ENCODE data around the gene CAMK1G. TPM values are rescaled to one million over a fixed set of nuclear protein-coding genes. Genes with fewer than 3 reads are reported as not detected.

Gene CAMK1G
- total and polyA plus RNA-seq, 2 experiments from 2014 or later: 0.32 to 0.76 TPM

DNA sequence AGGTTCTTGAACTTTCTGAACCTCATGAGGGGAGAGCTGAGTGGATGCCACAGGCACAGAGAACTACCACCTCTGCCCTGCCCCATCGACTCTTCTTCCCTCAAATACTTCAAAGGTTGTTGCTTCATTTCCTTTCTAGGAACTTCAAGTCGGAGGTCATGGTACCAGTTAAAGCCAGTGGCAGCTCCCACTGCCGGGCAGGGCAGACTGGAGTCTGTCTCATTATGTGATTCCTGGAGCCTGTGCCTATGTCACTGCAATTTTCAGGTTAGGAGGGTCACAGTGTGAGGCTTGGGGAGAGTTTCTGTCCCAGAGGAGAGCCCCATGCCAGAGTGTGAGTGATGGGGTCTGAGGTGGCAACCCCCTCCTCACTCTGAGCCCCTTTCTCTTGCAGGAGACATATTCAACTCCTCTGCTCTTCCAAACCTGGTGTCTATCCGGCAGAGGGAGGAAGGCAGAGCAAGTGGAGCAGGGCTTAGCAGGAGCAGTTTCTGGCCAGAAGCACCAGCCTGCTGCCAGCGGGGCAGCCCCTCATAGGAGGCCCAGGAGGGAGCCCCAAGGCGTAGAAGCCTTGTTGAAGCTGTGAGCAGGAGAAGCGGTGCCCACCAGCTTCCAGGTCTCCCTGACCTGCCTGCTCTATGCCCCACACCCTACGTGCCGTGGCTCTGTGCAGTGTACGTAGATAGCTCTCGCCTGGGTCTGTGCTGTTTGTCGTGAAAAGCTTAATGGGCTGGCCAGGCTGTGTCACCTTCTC lies 29.3 kb downstream of the CAMK1G start (continued):
- TF ChIP-seq EZH2 (IDR thresholded peaks at IDR 0.05; ENCODE audit: low read depth, unreplicated experiment) (no peak), POLR2AphosphoS5 (IDR thresholded peaks at IDR 0.05; ENCODE audit: low read depth) (no peak), JUNB (IDR thresholded peaks at IDR 0.05; ENCODE audit: unreplicated experiment) (no peak), NANOG (IDR thresholded peaks at IDR 0.05; ENCODE audit: borderline replicate concordance) (no peak), ZNF114 (CRISPR knock-in tag; IDR thresholded peaks at IDR 0.05) (no peak)
- TF ChIP-seq, protein P1, sequence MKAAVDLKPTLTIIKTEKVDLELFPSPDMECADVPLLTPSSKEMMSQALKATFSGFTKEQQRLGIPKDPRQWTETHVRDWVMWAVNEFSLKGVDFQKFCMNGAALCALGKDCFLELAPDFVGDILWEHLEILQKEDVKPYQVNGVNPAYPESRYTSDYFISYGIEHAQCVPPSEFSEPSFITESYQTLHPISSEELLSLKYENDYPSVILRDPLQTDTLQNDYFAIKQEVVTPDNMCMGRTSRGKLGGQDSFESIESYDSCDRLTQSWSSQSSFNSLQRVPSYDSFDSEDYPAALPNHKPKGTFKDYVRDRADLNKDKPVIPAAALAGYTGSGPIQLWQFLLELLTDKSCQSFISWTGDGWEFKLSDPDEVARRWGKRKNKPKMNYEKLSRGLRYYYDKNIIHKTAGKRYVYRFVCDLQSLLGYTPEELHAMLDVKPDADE (IDR thresholded peaks at IDR 0.05): no peak

DNA sequence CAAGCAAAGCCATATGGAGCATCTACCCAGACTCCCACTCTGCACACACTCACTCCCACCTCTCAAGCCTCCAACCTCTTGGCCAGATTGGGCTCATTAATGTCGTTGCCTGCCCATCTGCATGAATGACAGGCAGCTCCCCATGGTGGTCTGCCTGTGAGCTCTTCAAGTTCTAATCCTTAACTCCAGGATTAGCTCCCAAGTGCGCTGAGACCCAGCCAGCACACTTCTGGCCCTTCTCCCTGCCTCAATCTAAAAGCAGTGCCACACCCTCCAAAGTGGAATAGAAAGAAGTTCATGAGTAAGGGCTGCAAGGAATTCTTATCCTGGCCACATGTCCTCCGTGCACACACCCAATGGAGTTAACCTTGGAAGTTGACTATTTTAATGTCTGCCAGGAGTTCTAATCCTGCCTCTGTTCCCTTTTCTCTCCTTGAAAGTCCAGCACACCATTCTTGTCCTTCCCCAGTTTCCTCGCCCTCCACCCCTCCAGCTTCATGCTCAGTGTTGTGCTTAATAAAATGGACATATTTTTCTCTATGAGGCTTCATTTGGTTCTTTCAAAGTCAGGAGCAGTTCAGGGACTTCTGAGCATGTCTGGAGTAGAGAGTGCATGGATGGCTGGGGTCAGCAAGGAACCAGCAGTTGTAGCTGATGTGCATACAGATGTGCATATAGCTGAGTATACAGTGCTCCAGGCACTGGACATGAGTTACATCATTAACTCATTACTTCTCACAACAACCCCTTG lies 30.1 kb downstream of the CAMK1G start:
- Histone ChIP-seq H3K4me2 (no peak overlapping the region), H3K4me1 (ENCODE audit: insufficient read depth) (no peaks in the 10 kb centered on the region), H3K27ac (ENCODE audit: low read depth) (no peak overlapping the region), H3F3A (replicated peaks; ENCODE audit: low read depth) (no peaks in the 10 kb centered on the region), H4K20me1 (replicated peaks; ENCODE audit: insufficient read depth) (no peaks in the 10 kb centered on the region), H3K9me2 (ENCODE audit: insufficient read depth) (no peaks in the 10 kb centered on the region), H3K36me3 (ENCODE audit: insufficient read depth) (no peaks in the 10 kb centered on the region), H3K79me2 (replicated peaks; ENCODE audit: insufficient read depth) (no peaks in the 10 kb centered on the region), H3K27me3 (ENCODE audit: insufficient read depth) (no peaks in the 10 kb centered on the region), H3K4me3 (no peak overlapping the region), H2AFZ (no peak overlapping the region)
- ATAC-seq: no peak
- no peaks in the 10 kb centered on the region; the same call in 2 of the 3 replicates for H3K4me1 Mint-ChIP-seq
- no peaks in the 10 kb centered on the region; the same call in 2 of the 3 replicates for H3K36me3 Mint-ChIP-seq (ENCODE audit: low read depth)
- DNase-seq (ENCODE audit: low spot score): no peak
- H3K27ac Mint-ChIP-seq: no peak overlapping the region
- peaks cover 5% of the 10 kb centered on the region for H3K27me3 Mint-ChIP-seq (ENCODE audit: insufficient read depth, low read depth, poor library complexity)
- TF ChIP-seq, protein P2, sequence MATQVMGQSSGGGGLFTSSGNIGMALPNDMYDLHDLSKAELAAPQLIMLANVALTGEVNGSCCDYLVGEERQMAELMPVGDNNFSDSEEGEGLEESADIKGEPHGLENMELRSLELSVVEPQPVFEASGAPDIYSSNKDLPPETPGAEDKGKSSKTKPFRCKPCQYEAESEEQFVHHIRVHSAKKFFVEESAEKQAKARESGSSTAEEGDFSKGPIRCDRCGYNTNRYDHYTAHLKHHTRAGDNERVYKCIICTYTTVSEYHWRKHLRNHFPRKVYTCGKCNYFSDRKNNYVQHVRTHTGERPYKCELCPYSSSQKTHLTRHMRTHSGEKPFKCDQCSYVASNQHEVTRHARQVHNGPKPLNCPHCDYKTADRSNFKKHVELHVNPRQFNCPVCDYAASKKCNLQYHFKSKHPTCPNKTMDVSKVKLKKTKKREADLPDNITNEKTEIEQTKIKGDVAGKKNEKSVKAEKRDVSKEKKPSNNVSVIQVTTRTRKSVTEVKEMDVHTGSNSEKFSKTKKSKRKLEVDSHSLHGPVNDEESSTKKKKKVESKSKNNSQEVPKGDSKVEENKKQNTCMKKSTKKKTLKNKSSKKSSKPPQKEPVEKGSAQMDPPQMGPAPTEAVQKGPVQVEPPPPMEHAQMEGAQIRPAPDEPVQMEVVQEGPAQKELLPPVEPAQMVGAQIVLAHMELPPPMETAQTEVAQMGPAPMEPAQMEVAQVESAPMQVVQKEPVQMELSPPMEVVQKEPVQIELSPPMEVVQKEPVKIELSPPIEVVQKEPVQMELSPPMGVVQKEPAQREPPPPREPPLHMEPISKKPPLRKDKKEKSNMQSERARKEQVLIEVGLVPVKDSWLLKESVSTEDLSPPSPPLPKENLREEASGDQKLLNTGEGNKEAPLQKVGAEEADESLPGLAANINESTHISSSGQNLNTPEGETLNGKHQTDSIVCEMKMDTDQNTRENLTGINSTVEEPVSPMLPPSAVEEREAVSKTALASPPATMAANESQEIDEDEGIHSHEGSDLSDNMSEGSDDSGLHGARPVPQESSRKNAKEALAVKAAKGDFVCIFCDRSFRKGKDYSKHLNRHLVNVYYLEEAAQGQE (IDR thresholded peaks at IDR 0.05; ENCODE audit: unreplicated experiment): no peak
- no peak for TF ChIP-seq POLR2AphosphoS5 (IDR thresholded peaks at IDR 0.05; ENCODE audit: low read depth)
- no peak for TF ChIP-seq CREB1 (CRISPR knock-in tag; IDR thresholded peaks at IDR 0.05; ENCODE audit: low read depth)
- TF ChIP-seq, protein P3, sequence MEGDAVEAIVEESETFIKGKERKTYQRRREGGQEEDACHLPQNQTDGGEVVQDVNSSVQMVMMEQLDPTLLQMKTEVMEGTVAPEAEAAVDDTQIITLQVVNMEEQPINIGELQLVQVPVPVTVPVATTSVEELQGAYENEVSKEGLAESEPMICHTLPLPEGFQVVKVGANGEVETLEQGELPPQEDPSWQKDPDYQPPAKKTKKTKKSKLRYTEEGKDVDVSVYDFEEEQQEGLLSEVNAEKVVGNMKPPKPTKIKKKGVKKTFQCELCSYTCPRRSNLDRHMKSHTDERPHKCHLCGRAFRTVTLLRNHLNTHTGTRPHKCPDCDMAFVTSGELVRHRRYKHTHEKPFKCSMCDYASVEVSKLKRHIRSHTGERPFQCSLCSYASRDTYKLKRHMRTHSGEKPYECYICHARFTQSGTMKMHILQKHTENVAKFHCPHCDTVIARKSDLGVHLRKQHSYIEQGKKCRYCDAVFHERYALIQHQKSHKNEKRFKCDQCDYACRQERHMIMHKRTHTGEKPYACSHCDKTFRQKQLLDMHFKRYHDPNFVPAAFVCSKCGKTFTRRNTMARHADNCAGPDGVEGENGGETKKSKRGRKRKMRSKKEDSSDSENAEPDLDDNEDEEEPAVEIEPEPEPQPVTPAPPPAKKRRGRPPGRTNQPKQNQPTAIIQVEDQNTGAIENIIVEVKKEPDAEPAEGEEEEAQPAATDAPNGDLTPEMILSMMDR (conservative IDR thresholded peaks at IDR 0.05; ENCODE audit: low read depth in 2 of 2): no peak
- H3K9me3 Mint-ChIP-seq: no peaks in the 10 kb centered on the region
- H3K4me3 Mint-ChIP-seq: no peak overlapping the region
